Mesenchymal stem cell (in vitro differentiated cells and primary cell): ENCODE results near the gene HS1BP3.

Experiments
- DNase-seq: peaks from one replicate; pipeline ENCODE4 v3.0.0-alpha.2; 2013
- H2AFZ ChIP-seq: one replicate; pipeline ENCODE4 v1.6.1; 2013; ENCODE audit warnings: low read depth, mild to moderate bottlenecking, control low read depth, inconsistent platforms, low read length, moderate library complexity
- H2AK5ac ChIP-seq: 2 replicates; pipeline ENCODE4 v1.6.1; 2013; ENCODE audit warnings: low read length, moderate library complexity, mild to moderate bottlenecking, inconsistent platforms; ENCODE audit not compliant: severe bottlenecking
- H2BK120ac ChIP-seq: one replicate; pipeline ENCODE4 v1.6.1; 2013; ENCODE audit warnings: low read depth, mild to moderate bottlenecking, inconsistent platforms, low read length, moderate library complexity
- H2BK12ac ChIP-seq, 2 experiments: one replicate each; pipeline ENCODE4 v1.6.1; 2013; ENCODE audit warnings: inconsistent platforms in 2 of 2, low read length in 2 of 2, mild to moderate bottlenecking in 2 of 2, moderate library complexity in 2 of 2, control low read depth in 1 of 2
- H2BK15ac ChIP-seq: one replicate; pipeline ENCODE4 v1.6.1; 2013; ENCODE audit warnings: mild to moderate bottlenecking, low read depth, inconsistent platforms; ENCODE audit not compliant: poor library complexity, severe bottlenecking
- H2BK5ac ChIP-seq: 2 replicates; pipeline ENCODE4 v1.6.1; 2013; ENCODE audit warnings: low read depth, mild to moderate bottlenecking, low read length, control low read depth, inconsistent platforms; ENCODE audit not compliant: poor library complexity, severe bottlenecking
- H3K14ac ChIP-seq, 2 experiments: one replicate each; pipeline ENCODE4 v1.6.1; 2013; ENCODE audit warnings: inconsistent platforms in 2 of 2, low read length in 2 of 2, control low read depth in 1 of 2, mild to moderate bottlenecking in 1 of 2, moderate library complexity in 1 of 2
- H3K18ac ChIP-seq, 2 experiments: one replicate each; pipeline ENCODE4 v1.6.1; 2013; ENCODE audit warnings: inconsistent platforms in 2 of 2, low read length in 2 of 2, control low read depth in 1 of 2, low read depth in 1 of 2, mild to moderate bottlenecking in 1 of 2
- H3K23ac ChIP-seq, 2 experiments: one replicate each; pipeline ENCODE4 v1.6.1; 2013; ENCODE audit warnings: inconsistent platforms in 2 of 2, low read length in 2 of 2, mild to moderate bottlenecking in 2 of 2, moderate library complexity in 2 of 2, control low read depth in 1 of 2
- H3K27ac ChIP-seq: 2 replicates; pipeline ENCODE4 v1.5.1; 2013; ENCODE audit warnings: mild to moderate bottlenecking, moderate library complexity, low read length, control low read depth, inconsistent platforms; ENCODE audit not compliant: poor library complexity, severe bottlenecking
- H3K27me3 ChIP-seq, 2 experiments: 2 replicates each; pipeline versions ENCODE4 v1.6.1 to v1.7.0; 2013; ENCODE audit warnings: low read length in 2 of 2, mild to moderate bottlenecking in 2 of 2, moderate library complexity in 2 of 2, control low read depth in 1 of 2, inconsistent platforms in 1 of 2; ENCODE audit not compliant: control insufficient read depth in 1 of 2, insufficient read depth in 1 of 2
- H3K36me3 ChIP-seq, 2 experiments: 2 replicates each; pipeline versions ENCODE4 v1.6.1 to v1.7.0; 2013; ENCODE audit warnings: low read length in 2 of 2, control low read depth in 1 of 2, inconsistent platforms in 1 of 2, low read depth in 1 of 2, mild to moderate bottlenecking in 1 of 2; ENCODE audit not compliant: insufficient read depth in 2 of 2, control insufficient read depth in 1 of 2
- H3K4ac ChIP-seq, 2 experiments: one replicate each; pipeline ENCODE4 v1.6.1; 2013; ENCODE audit warnings: inconsistent platforms in 2 of 2, low read length in 2 of 2, mild to moderate bottlenecking in 2 of 2, moderate library complexity in 2 of 2, control low read depth in 1 of 2, low read depth in 1 of 2
- H3K4me1 ChIP-seq: 2 replicates; pipeline ENCODE4 v1.6.1; 2013; ENCODE audit warnings: low read depth, low read length, control low read depth; ENCODE audit not compliant: control insufficient read depth, insufficient read depth
- H3K4me2 ChIP-seq: 2 replicates; pipeline ENCODE4 v1.6.1; 2013; ENCODE audit warnings: low read length, mild to moderate bottlenecking, inconsistent platforms; ENCODE audit not compliant: poor library complexity, severe bottlenecking
- H3K4me3 ChIP-seq, 2 experiments: 2 replicates each; pipeline versions ENCODE4 v1.5.1 to v1.7.0; 2013; ENCODE audit warnings: low read length in 2 of 2, mild to moderate bottlenecking in 2 of 2, control low read depth in 1 of 2, low read depth in 1 of 2; ENCODE audit not compliant: insufficient read depth in 1 of 2
- H3K79me1 ChIP-seq: replicated peaks from 2 replicates; pipeline ENCODE4 v1.6.1; 2013; ENCODE audit warnings: mild to moderate bottlenecking, control low read depth, low read length, inconsistent platforms; ENCODE audit not compliant: poor library complexity, severe bottlenecking
- H3K9ac ChIP-seq: 2 replicates; pipeline ENCODE4 v1.7.0; 2013; ENCODE audit warnings: mild to moderate bottlenecking, low read length, moderate library complexity
- H3K9me3 ChIP-seq: 2 replicates; pipeline ENCODE4 v1.7.0; 2013; ENCODE audit warnings: mild to moderate bottlenecking, low read length; ENCODE audit not compliant: control insufficient read depth
- H4K8ac ChIP-seq: one replicate; pipeline ENCODE4 v1.6.1; 2013; ENCODE audit warnings: inconsistent platforms, mild to moderate bottlenecking, low read length, moderate library complexity
- H4K91ac ChIP-seq: one replicate; pipeline ENCODE4 v1.6.1; 2013; ENCODE audit warnings: mild to moderate bottlenecking, low read length, inconsistent platforms
- WGBS: methylation state at CpG from one replicate; pipeline ENCODE4 v1.1.7; 2013; ENCODE audit warnings: mixed read lengths; 5-methylcytosine and 5-hydroxymethylcytosine counted together

HS1BP3 gene

DNA sequence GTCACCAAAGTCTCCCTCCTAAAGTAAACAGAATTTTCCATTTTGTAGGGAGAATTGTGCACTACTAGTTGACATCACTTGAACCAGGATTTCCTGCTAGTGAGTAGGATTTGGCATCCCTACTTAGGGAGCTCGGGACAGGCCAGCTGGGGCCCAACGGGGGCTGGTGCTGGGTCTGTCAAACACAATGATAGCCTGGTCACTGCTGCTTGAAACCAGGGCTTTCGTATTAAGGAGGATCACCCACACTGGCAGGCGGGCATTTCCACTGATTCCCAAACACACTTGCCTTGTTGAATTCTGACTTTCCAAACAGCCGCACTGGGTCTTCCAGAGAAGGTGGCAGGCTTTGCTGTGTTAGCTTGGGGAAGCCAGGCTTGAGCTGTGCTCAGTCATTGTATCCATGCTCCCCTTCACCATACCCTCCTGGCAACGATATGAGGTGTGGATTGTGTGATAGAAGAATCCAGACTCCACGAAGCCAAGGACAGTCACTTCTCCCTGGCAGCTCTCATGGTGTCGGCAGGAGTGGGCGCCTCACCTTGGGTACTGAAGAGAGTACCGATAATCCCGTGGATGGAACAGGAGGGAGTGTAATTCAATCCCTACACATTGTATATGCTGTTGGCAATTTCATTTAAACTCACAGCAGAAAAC lies 23.5 kb upstream of the HS1BP3 start:
- H2BK120ac ChIP-seq = no peak overlapping the region
- peak overlapping the region; percentile 50 for H3K27ac ChIP-seq
- no peak overlapping the region for H3K14ac ChIP-seq
- no peak overlapping the region for H3K9ac ChIP-seq
- H3K9me3 ChIP-seq = no peaks in the 10 kb centered on the region
- peaks cover 43% of the 10 kb centered on the region for H3K4me1 ChIP-seq
- H2AK5ac ChIP-seq = no peak overlapping the region
- peaks cover 9% of the 10 kb centered on the region for H3K79me1 ChIP-seq
- peaks cover 0 to 49% of the 10 kb centered on the region in 2 experiments for H3K27me3 ChIP-seq
- no peak overlapping the region for H2BK5ac ChIP-seq
- no peak for DNase-seq
- no peak overlapping the region for H2AFZ ChIP-seq
- no peak overlapping the region for H4K8ac ChIP-seq
- WGBS = 64% methylated on average over 6 of the region's 11 CpGs
- H2BK15ac ChIP-seq = no peak overlapping the region
- peak overlapping the region in 1 of 2 experiments; percentile 9 for H3K4ac ChIP-seq
- no peak overlapping the region for H4K91ac ChIP-seq
- no peak overlapping the region for H3K23ac ChIP-seq
- no peak overlapping the region for H2BK12ac ChIP-seq
- H3K4me2 ChIP-seq = no peak overlapping the region
- H3K18ac ChIP-seq = no peak overlapping the region
- H3K4me3 ChIP-seq = no peak overlapping the region
- peaks cover 5 to 63% of the 10 kb centered on the region in 2 experiments for H3K36me3 ChIP-seq

DNA sequence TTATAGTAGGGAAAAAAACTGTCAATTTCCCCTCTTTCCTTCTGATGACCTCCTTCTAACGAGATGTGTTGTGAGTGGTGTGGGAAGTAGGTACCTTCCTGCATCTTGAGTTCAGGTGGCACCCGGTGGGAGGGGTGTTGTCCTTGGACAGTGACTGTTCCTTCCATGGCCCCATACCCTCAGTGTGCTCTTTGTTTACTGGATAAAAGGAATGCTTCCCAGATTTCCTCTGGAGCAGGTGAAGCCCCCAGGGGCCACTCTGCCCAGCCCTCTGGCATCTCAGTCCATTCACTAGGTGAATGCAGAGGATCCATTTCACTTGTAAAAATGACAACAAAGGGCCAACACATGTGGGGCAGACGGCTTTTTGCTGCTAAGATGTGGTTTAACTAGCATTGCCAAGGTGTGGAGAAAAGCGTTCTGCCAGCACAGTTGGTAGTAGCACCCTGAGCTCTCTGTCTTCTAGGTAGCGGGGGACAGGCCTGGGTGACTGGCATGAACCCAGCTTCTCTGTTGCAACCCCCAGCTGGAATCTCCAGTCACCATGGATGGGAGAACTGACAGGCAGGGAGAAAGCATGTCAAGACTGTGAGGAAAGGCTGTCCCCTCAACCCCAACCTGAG lies 22.9 kb upstream of the HS1BP3 start:
- Histone ChIP-seq H4K8ac (no peak overlapping the region), H3K4me3 (no peak overlapping the region), H3K23ac (no peak overlapping the region), H2BK12ac (no peak overlapping the region), H2BK15ac (no peak overlapping the region), H3K14ac (no peak overlapping the region), H3K4me2 (no peak overlapping the region), H3K27ac (no peak overlapping the region), H3K9ac (no peak overlapping the region), H3K79me1 (peaks cover 13% of the 10 kb centered on the region), H3K36me3 (peaks cover 5 to 61% of the 10 kb centered on the region in 2 experiments), H3K9me3 (no peaks in the 10 kb centered on the region), H2AK5ac (no peak overlapping the region), H3K4ac (no peak overlapping the region), H3K27me3 (peaks cover 0 to 55% of the 10 kb centered on the region in 2 experiments), H3K4me1 (peaks cover 45% of the 10 kb centered on the region), H2AFZ (no peak overlapping the region), H3K18ac (no peak overlapping the region), H4K91ac (no peak overlapping the region), H2BK5ac (no peak overlapping the region), H2BK120ac (no peak overlapping the region)
- WGBS = 86% methylated on average over 4 of the region's 5 CpGs
- no peak for DNase-seq

DNA sequence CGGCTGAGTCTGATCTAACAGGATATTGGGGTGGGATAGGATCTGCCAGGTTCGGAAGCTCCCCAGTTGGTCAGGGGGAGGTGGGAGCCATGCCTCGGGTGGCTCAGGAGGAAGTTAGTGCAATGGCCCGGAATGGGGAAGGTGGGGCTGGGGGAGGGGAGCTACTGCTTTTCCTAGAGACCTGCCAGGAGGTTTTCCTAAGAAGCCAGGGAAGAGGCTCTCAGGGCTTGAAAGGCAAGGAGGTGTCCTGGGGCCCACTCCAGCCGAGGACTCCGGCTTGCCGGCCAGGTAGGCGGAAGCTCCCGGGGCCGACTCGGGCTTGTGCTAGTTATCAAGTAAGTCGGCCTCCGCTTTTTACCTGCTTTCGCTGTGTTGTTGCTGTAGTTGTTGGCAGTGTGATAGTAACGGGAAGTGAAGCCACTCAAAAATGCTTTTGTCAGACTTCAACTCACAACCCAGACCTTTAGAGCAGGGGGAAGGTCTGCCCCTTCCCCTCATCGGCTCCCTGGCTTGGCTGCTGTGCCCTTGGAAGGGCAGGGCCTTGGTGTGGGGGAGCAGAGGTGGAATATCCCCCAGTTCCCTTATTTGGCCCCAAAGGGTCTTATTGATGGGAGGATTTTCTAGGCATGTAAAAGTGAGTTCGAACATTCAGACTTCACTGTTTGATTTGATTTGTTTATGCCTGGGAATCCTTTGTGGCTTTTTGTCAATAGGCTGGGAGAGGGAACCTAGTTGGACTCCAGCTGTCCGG lies 21.5 kb upstream of the HS1BP3 start:
- H3K4ac ChIP-seq = no peak overlapping the region
- H3K4me2 ChIP-seq = no peak overlapping the region
- no peak overlapping the region for H2AFZ ChIP-seq
- peaks cover 13% of the 10 kb centered on the region for H3K79me1 ChIP-seq
- H2AK5ac ChIP-seq = no peak overlapping the region
- no peak overlapping the region for H2BK120ac ChIP-seq
- H3K27ac ChIP-seq = no peak overlapping the region
- no peak overlapping the region for H3K14ac ChIP-seq
- H3K9ac ChIP-seq = no peak overlapping the region
- DNase-seq = no peak
- H2BK5ac ChIP-seq = no peak overlapping the region
- H3K4me1 ChIP-seq = peaks cover 48% of the 10 kb centered on the region
- no peak overlapping the region for H3K4me3 ChIP-seq
- H3K18ac ChIP-seq = no peak overlapping the region
- no peaks in the 10 kb centered on the region for H3K9me3 ChIP-seq
- H4K8ac ChIP-seq = no peak overlapping the region
- WGBS = 48% methylated on average over 13 of the region's 18 CpGs
- H3K23ac ChIP-seq = no peak overlapping the region
- peaks cover 0 to 69% of the 10 kb centered on the region in 2 experiments for H3K27me3 ChIP-seq
- no peak overlapping the region for H4K91ac ChIP-seq
- H3K36me3 ChIP-seq = peaks cover 3 to 54% of the 10 kb centered on the region in 2 experiments
- H2BK15ac ChIP-seq = no peak overlapping the region
- H2BK12ac ChIP-seq = no peak overlapping the region

DNA sequence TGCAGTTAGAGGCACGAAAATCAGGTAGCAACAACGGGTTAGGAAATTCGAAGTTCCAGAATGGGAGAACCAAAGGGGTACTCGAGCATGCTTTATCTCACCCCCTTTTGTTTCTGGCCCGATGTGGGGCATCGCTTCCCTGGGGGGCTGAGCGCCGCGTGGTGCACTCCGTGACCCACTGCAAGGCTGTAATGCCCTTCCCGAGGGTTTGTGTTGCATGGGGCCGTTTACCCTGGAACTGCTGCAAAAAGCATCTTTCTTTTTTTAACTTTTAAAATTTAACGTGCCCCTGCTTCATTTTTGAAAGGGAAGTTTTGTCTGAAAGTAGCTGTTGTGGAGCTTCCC lies 20.8 kb upstream of the HS1BP3 start:
- Histone ChIP-seq H2BK12ac (no peak overlapping the region), H3K4me3 (no peak overlapping the region), H2AK5ac (no peak overlapping the region), H2AFZ (no peak overlapping the region), H3K14ac (no peak overlapping the region), H4K91ac (no peak overlapping the region), H2BK5ac (no peak overlapping the region), H3K23ac (no peak overlapping the region), H2BK120ac (no peak overlapping the region), H3K4me2 (no peak overlapping the region), H3K36me3 (peaks cover 0 to 49% of the 10 kb centered on the region in 2 experiments), H3K18ac (no peak overlapping the region), H3K27ac (no peak overlapping the region), H3K9ac (no peak overlapping the region), H2BK15ac (no peak overlapping the region), H4K8ac (no peak overlapping the region), H3K79me1 (peaks cover 11% of the 10 kb centered on the region), H3K4ac (no peak overlapping the region), H3K27me3 (peaks cover 0 to 70% of the 10 kb centered on the region in 2 experiments), H3K4me1 (peaks cover 47% of the 10 kb centered on the region), H3K9me3 (no peaks in the 10 kb centered on the region)
- no peak for DNase-seq
- WGBS = 62% methylated on average over 10 of the region's 13 CpGs
